Neural progenitor cell (in vitro differentiated cells): ENCODE results near the gene SND1. TPM values are rescaled to one million over a fixed set of nuclear protein-coding genes. Genes with fewer than 3 reads are reported as not detected.

Experiments
- DNase-seq: peaks from one replicate; pipeline ENCODE4 v3.0.0-alpha.2; 2016; ENCODE audit warnings: low spot score
- H2AFZ ChIP-seq: fragments of 200-600 bp; sonication (generic); replicated peaks from 2 replicates; pipeline ENCODE4 v1.6.1; 2016; ENCODE audit warnings: antibody characterized with exemption
- H3F3A ChIP-seq: fragments of 200-600 bp; sonication (generic); 2 replicates; pipeline ENCODE4 v1.6.1; 2016; ENCODE audit warnings: antibody characterized with exemption, low read depth
- H3K27ac ChIP-seq: fragments of 200-600 bp; sonication (generic); 2 replicates; pipeline ENCODE4 v1.5.1; 2016; ENCODE audit warnings: mild to moderate bottlenecking
- H3K27me3 ChIP-seq: fragments of 200-600 bp; sonication (generic); 2 replicates; pipeline ENCODE4 v1.6.1; 2016; ENCODE audit warnings: mild to moderate bottlenecking, moderate library complexity
- H3K36me3 ChIP-seq: fragments of 200-600 bp; sonication (generic); 2 replicates; pipeline ENCODE4 v1.5.1; 2016
- H3K4me1 ChIP-seq: fragments of 200-600 bp; sonication (generic); 2 replicates; pipeline ENCODE4 v1.6.1; 2016; ENCODE audit warnings: mixed run types
- H3K4me2 ChIP-seq: fragments of 200-600 bp; sonication (generic); 2 replicates; pipeline ENCODE4 v1.6.1; 2016
- H3K4me3 ChIP-seq: fragments of 200-600 bp; sonication (generic); 2 replicates; pipeline ENCODE4 v1.5.1; 2016
- H3K79me2 ChIP-seq: fragments of 200-600 bp; sonication (generic); 2 replicates; pipeline ENCODE4 v1.6.1; 2016; ENCODE audit warnings: low read depth
- H3K9ac ChIP-seq: fragments of 200-600 bp; sonication (generic); 2 replicates; pipeline ENCODE4 v1.6.1; 2016
- H3K9me3 ChIP-seq: fragments of 200-600 bp; sonication (generic); 2 replicates; pipeline ENCODE4 v1.5.1; 2016; ENCODE audit warnings: low read depth
- H4K20me1 ChIP-seq: fragments of 200-600 bp; sonication (generic); 2 replicates; pipeline ENCODE4 v1.6.1; 2016; ENCODE audit warnings: low read depth
- H3K27ac Mint-ChIP-seq: 3 replicates; pipeline ENCODE4 v1.8.0; 2021; ENCODE audit warnings: mixed read lengths
- H3K27me3 Mint-ChIP-seq: 2 replicates; pipeline ENCODE4 v1.8.0; 2022; ENCODE audit warnings: low read depth, mild to moderate bottlenecking, inconsistent platforms, moderate library complexity, mixed read lengths; ENCODE audit not compliant: insufficient read depth
- H3K36me3 Mint-ChIP-seq: 3 replicates; pipeline ENCODE4 v1.8.0; 2021; ENCODE audit warnings: mixed read lengths
- H3K4me1 Mint-ChIP-seq: 3 replicates; pipeline ENCODE4 v1.8.0; 2021; ENCODE audit warnings: mixed read lengths
- H3K4me3 Mint-ChIP-seq: 3 replicates; pipeline ENCODE4 v1.8.0; 2021; ENCODE audit warnings: mild to moderate bottlenecking, moderate library complexity, mixed read lengths
- H3K9me3 Mint-ChIP-seq: 3 replicates; pipeline ENCODE4 v1.8.0; 2020; ENCODE audit warnings: mixed read lengths
- EZH2 ChIP-seq: fragments of 200-600 bp; sonication (generic); IDR thresholded peaks from 2 replicates; pipeline ENCODE4 v1.6.1; 2017; ENCODE audit warnings: antibody characterized with exemption, mild to moderate bottlenecking, moderate library complexity
- EZH2phosphoT487 ChIP-seq: fragments of 200-600 bp; sonication (generic); IDR thresholded peaks from 2 replicates; pipeline ENCODE4 v1.6.1; 2017; ENCODE audit warnings: antibody characterized with exemption
- total RNA-seq: library from RNA; depleted of rRNA; stranded (reverse); fragments of >200 nt; gene quantifications from 2 replicates; pipeline ENCODE4 v1.2.3, GENCODE V29; 2015; ENCODE audit warnings: low replicate concordance
- TF ChIP-seq, protein P1 (sequence below): fragments of 200-600 bp; sonication (generic); IDR thresholded peaks from 2 replicates; pipeline ENCODE4 v1.5.1; 2017; ENCODE audit warnings: antibody characterized with exemption, mild to moderate bottlenecking

Gene SND1
- total RNA-seq, 1 donor from 2014 or later = 154 TPM

DNA sequence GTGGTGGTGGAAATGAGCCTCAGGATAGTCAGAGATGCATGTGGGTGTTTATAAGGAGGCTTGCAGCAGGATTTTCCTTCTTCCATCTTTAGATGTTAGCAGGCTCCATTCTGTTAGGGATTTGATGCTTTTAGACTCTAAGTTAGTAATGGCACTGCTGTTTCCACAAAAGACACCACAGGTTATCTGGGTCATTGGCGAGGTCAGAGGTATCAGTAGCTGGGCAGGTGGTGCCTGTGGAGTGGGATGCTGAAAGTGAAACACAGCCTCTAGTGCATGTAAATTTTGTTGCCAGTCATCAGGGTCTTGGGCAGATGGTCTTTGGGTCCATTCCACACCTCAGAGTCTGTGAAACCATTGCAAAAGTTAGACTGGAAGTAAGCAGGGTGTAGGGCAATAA is 33.2 kb upstream of the SND1 start:
- Histone ChIP-seq H4K20me1 (no peaks in the 10 kb centered on the region), H2AFZ (no peak overlapping the region), H3K36me3 (no peaks in the 10 kb centered on the region), H3K9ac (no peak overlapping the region), H3K27ac (no peak overlapping the region), H3K4me2 (no peak overlapping the region), H3K79me2 (no peaks in the 10 kb centered on the region), H3F3A (peaks cover 4% of the 10 kb centered on the region), H3K27me3 (peaks cover 76% of the 10 kb centered on the region), H3K4me1 (peaks cover 9% of the 10 kb centered on the region), H3K9me3 (no peaks in the 10 kb centered on the region), H3K4me3 (no peak overlapping the region)
- Mint-ChIP-seq H3K4me1 (no peaks in the 10 kb centered on the region), H3K9me3 (no peaks in the 10 kb centered on the region), H3K27me3 (peaks cover 40% of the 10 kb centered on the region), H3K27ac (no peak overlapping the region), H3K36me3 (no peaks in the 10 kb centered on the region), H3K4me3 (no peak overlapping the region)
- TF ChIP-seq, protein P1, sequence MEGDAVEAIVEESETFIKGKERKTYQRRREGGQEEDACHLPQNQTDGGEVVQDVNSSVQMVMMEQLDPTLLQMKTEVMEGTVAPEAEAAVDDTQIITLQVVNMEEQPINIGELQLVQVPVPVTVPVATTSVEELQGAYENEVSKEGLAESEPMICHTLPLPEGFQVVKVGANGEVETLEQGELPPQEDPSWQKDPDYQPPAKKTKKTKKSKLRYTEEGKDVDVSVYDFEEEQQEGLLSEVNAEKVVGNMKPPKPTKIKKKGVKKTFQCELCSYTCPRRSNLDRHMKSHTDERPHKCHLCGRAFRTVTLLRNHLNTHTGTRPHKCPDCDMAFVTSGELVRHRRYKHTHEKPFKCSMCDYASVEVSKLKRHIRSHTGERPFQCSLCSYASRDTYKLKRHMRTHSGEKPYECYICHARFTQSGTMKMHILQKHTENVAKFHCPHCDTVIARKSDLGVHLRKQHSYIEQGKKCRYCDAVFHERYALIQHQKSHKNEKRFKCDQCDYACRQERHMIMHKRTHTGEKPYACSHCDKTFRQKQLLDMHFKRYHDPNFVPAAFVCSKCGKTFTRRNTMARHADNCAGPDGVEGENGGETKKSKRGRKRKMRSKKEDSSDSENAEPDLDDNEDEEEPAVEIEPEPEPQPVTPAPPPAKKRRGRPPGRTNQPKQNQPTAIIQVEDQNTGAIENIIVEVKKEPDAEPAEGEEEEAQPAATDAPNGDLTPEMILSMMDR = no peak
- TF ChIP-seq EZH2 (no peak), EZH2phosphoT487 (no peak)
- DNase-seq = no peak

DNA sequence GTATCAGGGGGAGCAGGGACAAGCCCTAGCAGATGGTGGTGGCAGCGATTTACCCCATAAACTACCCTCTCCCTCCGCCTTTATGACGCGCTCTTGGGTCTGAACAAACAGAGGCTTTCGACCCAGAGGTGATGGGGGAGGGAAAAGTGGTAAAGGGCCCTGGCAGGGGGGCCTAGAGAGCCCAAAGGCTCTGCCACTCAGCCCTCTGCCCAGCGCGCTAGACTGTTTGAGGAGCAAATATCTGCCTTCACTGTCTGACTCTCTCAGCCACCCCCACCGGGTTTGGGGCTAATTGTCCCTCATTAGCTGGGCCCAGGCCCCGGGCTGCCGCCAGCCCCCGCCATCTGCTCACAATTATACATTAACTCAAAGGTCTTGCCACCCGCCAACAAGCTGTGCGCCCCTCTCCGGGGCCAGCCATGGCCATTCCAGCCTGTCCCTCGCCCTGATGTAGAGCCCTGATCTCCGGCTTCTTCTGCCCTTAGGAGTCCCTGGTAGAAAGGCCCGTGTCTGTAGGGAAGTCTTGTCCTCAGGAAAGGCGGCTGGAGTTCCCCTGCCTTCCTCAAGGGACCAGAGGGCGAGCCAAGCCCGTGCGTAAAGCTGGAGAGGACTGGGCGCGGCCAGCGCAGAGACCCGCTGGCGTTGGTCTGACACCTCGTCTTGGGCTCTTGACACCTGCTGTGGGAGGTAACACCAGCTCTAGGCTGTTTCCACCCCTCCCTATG is 32.2 kb upstream of the SND1 start:
- Mint-ChIP-seq H3K36me3 (no peaks in the 10 kb centered on the region), H3K9me3 (no peaks in the 10 kb centered on the region), H3K27me3 (peaks cover 40% of the 10 kb centered on the region), H3K27ac (no peak overlapping the region), H3K4me3 (peak overlapping the region; percentile 66), H3K4me1 (no peaks in the 10 kb centered on the region)
- Histone ChIP-seq H4K20me1 (no peaks in the 10 kb centered on the region), H2AFZ (peak overlapping the region; percentile 29), H3K4me2 (peak overlapping the region; percentile 89), H3F3A (peaks cover 4% of the 10 kb centered on the region), H3K79me2 (no peaks in the 10 kb centered on the region), H3K36me3 (no peaks in the 10 kb centered on the region), H3K27me3 (peaks cover 76% of the 10 kb centered on the region), H3K4me1 (peaks cover 9% of the 10 kb centered on the region), H3K4me3 (peak overlapping the region; percentile 52), H3K9ac (no peak overlapping the region), H3K9me3 (no peaks in the 10 kb centered on the region), H3K27ac (no peak overlapping the region)
- DNase-seq = peak; percentile 75
- TF ChIP-seq EZH2phosphoT487 = no peak
- no peak for TF ChIP-seq EZH2
- TF ChIP-seq, protein P1 = peak; percentile 23

DNA sequence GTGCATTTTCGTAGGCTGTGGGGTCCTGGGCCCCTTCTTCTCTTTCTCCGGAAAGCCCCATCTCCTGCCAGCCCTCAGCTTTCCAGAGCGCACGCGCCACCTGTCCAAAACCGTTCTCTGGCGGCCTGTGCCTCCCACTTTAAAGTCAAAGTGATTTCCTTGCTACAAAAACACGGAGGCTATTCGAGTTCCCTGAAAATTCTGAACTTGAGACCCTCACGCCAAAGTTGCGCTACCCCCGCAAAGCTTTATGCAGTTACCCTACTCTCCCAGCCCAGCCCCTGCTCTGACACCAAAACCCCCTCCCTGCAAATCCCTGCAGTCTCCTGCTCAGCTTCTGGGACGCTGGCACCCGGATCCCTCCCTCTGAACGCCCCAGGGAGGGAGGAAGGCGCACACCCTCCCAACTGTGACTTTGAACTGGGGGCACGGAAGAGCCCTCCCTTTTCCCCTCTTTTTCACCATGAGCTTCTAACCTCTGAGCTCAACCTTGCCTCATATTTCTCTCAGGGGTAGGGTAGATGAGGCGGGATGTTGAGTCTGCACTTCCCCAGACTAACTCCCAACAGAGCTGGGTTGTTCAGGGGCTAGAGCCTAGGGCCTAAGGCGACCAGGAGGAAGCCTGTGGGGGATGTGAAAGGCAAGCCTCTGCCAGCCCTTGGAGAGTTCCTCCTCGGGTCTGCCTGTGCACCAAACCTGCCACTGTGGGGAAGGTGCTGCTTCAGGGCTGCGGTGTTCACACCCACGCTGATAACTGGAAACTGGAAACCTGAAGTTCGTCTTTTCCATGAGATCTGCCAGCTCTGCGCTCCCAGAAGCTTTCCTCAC is 31.4 kb upstream of the SND1 start:
- Histone ChIP-seq H3K9me3 (no peaks in the 10 kb centered on the region), H4K20me1 (no peaks in the 10 kb centered on the region), H3K27me3 (peaks cover 75% of the 10 kb centered on the region), H3K36me3 (no peaks in the 10 kb centered on the region), H3K79me2 (no peaks in the 10 kb centered on the region), H3F3A (peaks cover 4% of the 10 kb centered on the region), H3K9ac (no peak overlapping the region), H3K4me3 (peak overlapping the region; percentile 52), H3K4me2 (peak overlapping the region; percentile 89), H3K4me1 (peaks cover 9% of the 10 kb centered on the region), H3K27ac (no peak overlapping the region), H2AFZ (peak overlapping the region; percentile 29)
- Mint-ChIP-seq H3K36me3 (no peaks in the 10 kb centered on the region), H3K27ac (no peak overlapping the region), H3K9me3 (no peaks in the 10 kb centered on the region), H3K27me3 (peaks cover 40% of the 10 kb centered on the region), H3K4me3 (peak overlapping the region; percentile 66), H3K4me1 (no peaks in the 10 kb centered on the region)
- TF ChIP-seq, protein P1 = no peak
- TF ChIP-seq EZH2 (no peak), EZH2phosphoT487 (no peak)
- peak; percentile 25 for DNase-seq
